Vagina (tissue), 2 donors: ENCODE data around the gene PXK. TPM values are rescaled to one million over a fixed set of nuclear protein-coding genes. Genes with fewer than 3 reads are reported as not detected.

Experiments
- DNase-seq, 2 donors: peaks; one replicate each; pipeline ENCODE4 v3.0.0-alpha.2; 2017; ENCODE audit errors: extremely low spot score in 2 of 2
- H3K27ac ChIP-seq: fragments of 200-600 bp; sonication (generic); one replicate; pipeline ENCODE4 v1.5.1; 2019
- H3K27me3 ChIP-seq: fragments of 200-600 bp; sonication (generic); one replicate; pipeline ENCODE4 v1.5.1; 2019
- H3K36me3 ChIP-seq, 2 donors: fragments of 200-600 bp; sonication (generic); one replicate each; pipeline ENCODE4 v1.5.1; 2017 to 2019
- H3K4me1 ChIP-seq: fragments of 200-600 bp; sonication (generic); one replicate; pipeline ENCODE4 v1.5.1; 2019
- H3K4me3 ChIP-seq, 2 donors: fragments of 200-600 bp; sonication (generic); 1 replicate in 1 of 2; 2 replicates in 1 of 2; pipeline ENCODE4 v1.5.1; 2016 to 2019
- H3K9me3 ChIP-seq: fragments of 200-600 bp; sonication (generic); one replicate; pipeline ENCODE4 v1.5.1; 2019
- CTCF ChIP-seq, 3 experiments: fragments of 450-650 bp in 2 of 3; fragments of 200-600 bp in 1 of 3; sonication (generic) in 1 of 3; IDR thresholded peaks; one replicate each; pipeline ENCODE4 v1.5.1; 2017 to 2019; ENCODE audit warnings: antibody characterized with exemption in 3 of 3, mild to moderate bottlenecking in 2 of 3, moderate library complexity in 2 of 3
- POLR2A ChIP-seq, 2 donors: fragments of 450-650 bp; IDR thresholded peaks; one replicate each; pipeline ENCODE4 v1.6.1; 2017; ENCODE audit warnings: antibody characterized with exemption in 2 of 2, mild to moderate bottlenecking in 2 of 2, moderate library complexity in 2 of 2
- POLR2AphosphoS5 ChIP-seq, 2 donors: sonication (generic); formaldehyde crosslinking; IDR thresholded peaks; one replicate each; pipeline ENCODE4 v1.9.0; 2017; ENCODE audit warnings: antibody characterized with exemption in 2 of 2, mild to moderate bottlenecking in 2 of 2, low read depth in 1 of 2; ENCODE audit not compliant: insufficient read depth in 1 of 2
- intact Hi-C: fragments of 100-400 bp; cut with DNase I; formaldehyde crosslinking; loops from one replicate; pipeline ENCODE4 v1.15.1; 2023
- total RNA-seq: library from RNA; depleted of rRNA; stranded (reverse); fragments of >200 nt; gene quantifications from one replicate; pipeline ENCODE4 v1.2.3, GENCODE V29; 2016

PXK gene
- total RNA-seq, 1 donor from 2014 or later: 59.9 TPM

DNA sequence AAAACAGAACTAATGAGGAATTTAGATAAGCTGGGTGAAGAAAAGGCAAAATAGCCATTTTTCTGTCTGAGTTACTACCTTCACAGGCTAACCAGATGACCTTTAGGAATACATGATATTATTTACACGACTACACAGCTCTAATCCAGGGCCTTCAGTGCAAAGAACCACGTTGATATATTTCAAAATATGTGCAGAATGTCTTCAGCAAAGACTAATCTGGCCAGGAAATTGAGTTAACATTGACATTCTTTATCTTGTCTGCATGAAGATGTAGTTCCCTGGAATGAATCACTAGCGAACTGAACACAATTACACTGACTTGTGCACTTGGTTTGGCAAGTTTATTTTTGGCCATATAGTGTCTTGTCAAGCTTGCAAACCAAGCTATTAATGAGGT, 59.5 kb downstream of the PXK start:
- peaks cover 33% of the 10 kb centered on the region for H3K4me1 ChIP-seq

GRCh38 chr3:58394339-58394738, 61.6 kb downstream of the PXK start:
- DNase-seq: no peak
- H3K27ac ChIP-seq: peak overlapping the region; percentile 9
- no peak overlapping the region for H3K4me3 ChIP-seq
- peaks cover 0 to 49% of the 10 kb centered on the region in 2 donors for H3K36me3 ChIP-seq
- TF ChIP-seq POLR2AphosphoS5 (IDR thresholded peaks at IDR 0.05; ENCODE audit: insufficient read depth in 1 of 2, low read depth in 1 of 2): no peak
- no peak for TF ChIP-seq CTCF (IDR thresholded peaks at IDR 0.05)
- TF ChIP-seq POLR2A (IDR thresholded peaks at IDR 0.05): no peak
- intact Hi-C loops: no loop called here
- H3K9me3 ChIP-seq: no peaks in the 10 kb centered on the region
- peaks cover 17% of the 10 kb centered on the region for H3K4me1 ChIP-seq
- H3K27me3 ChIP-seq: no peaks in the 10 kb centered on the region

More for the DNA sequence above, 59.5 kb downstream of the PXK start:
- no peak for TF ChIP-seq CTCF (IDR thresholded peaks at IDR 0.05)
- TF ChIP-seq POLR2A (IDR thresholded peaks at IDR 0.05): no peak
- TF ChIP-seq POLR2AphosphoS5 (IDR thresholded peaks at IDR 0.05; ENCODE audit: insufficient read depth in 1 of 2, low read depth in 1 of 2): no peak
- H3K27ac ChIP-seq: peak overlapping the region; percentile 49
- H3K27me3 ChIP-seq: no peaks in the 10 kb centered on the region
- H3K36me3 ChIP-seq: peaks cover 0 to 27% of the 10 kb centered on the region in 2 donors
- H3K4me3 ChIP-seq: no peak overlapping the region
- no peak for DNase-seq
- intact Hi-C loops: no loop called here
- H3K9me3 ChIP-seq: no peaks in the 10 kb centered on the region

- H3K27me3 ChIP-seq: no peaks in the 10 kb centered on the region
- no peaks in the 10 kb centered on the region for H3K9me3 ChIP-seq
- no peak overlapping the region for H3K4me3 ChIP-seq
- TF ChIP-seq POLR2AphosphoS5 (IDR thresholded peaks at IDR 0.05; ENCODE audit: insufficient read depth in 1 of 2, low read depth in 1 of 2) (no peak), POLR2A (IDR thresholded peaks at IDR 0.05) (no peak), CTCF (IDR thresholded peaks at IDR 0.05) (no peak)
- no peak for DNase-seq
- intact Hi-C loops: no loop called here
- peaks cover 0 to 59% of the 10 kb centered on the region in 2 donors for H3K36me3 ChIP-seq
- no peak overlapping the region for H3K27ac ChIP-seq
- no peaks in the 10 kb centered on the region for H3K4me1 ChIP-seq
These were observed 66.1 kb downstream of the PXK start for GRCh38 chr3:58398669-58399333.

GRCh38 chr3:58403513-58404109, 70.9 kb downstream of the PXK start:
- Histone ChIP-seq H3K36me3 (peaks cover 0 to 24% of the 10 kb centered on the region in 2 donors), H3K4me3 (no peak overlapping the region), H3K9me3 (no peaks in the 10 kb centered on the region), H3K4me1 (no peaks in the 10 kb centered on the region), H3K27me3 (no peaks in the 10 kb centered on the region), H3K27ac (no peak overlapping the region)
- DNase-seq: no peak
- intact Hi-C loops: no loop called here
- TF ChIP-seq POLR2AphosphoS5 (IDR thresholded peaks at IDR 0.05; ENCODE audit: insufficient read depth in 1 of 2, low read depth in 1 of 2): no peak
- TF ChIP-seq POLR2A (IDR thresholded peaks at IDR 0.05): no peak
- TF ChIP-seq CTCF (IDR thresholded peaks at IDR 0.05): no peak

DNA sequence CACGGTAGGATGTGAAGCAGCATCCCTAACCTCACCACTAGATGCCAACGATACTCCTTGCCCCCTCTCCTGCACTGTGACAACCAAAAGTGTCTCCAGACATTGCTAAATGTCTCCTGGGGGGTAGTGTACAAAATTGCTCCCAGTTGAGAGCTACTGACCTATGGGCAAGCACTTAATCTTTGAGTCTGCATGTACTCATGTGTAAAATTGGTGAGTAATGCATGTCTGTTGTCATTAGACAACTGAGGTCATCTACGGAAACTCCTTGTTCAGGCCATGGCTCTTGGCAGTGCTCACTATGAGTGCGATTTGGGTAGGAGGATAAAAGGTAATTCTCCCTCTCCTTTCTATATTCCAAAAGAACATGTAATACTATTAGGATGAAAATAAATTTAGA, 71.7 kb downstream of the PXK start:
- TF ChIP-seq CTCF (IDR thresholded peaks at IDR 0.05): no peak
- no peak for TF ChIP-seq POLR2AphosphoS5 (IDR thresholded peaks at IDR 0.05; ENCODE audit: insufficient read depth in 1 of 2, low read depth in 1 of 2)
- TF ChIP-seq POLR2A (IDR thresholded peaks at IDR 0.05): no peak
- Histone ChIP-seq H3K36me3 (peaks cover 0 to 24% of the 10 kb centered on the region in 2 donors), H3K4me3 (no peak overlapping the region), H3K9me3 (no peaks in the 10 kb centered on the region), H3K27ac (no peak overlapping the region), H3K4me1 (peaks cover 6% of the 10 kb centered on the region), H3K27me3 (no peaks in the 10 kb centered on the region)
- intact Hi-C loops: no loop called here
- DNase-seq: no peak
